ENCODE data around the gene MPP3. TPM values are rescaled to one million over a fixed set of nuclear protein-coding genes. Genes with fewer than 3 reads are reported as not detected.

The MPP3 gene
- total and polyA plus RNA-seq, 9 donors = 2.7 to 17.2 (median 3.1) TPM

GRCh38 chr17:43830510-43831140 is 2.3 kb downstream of the MPP3 start:
- Histone ChIP-seq H3K27ac (no peak overlapping the region), H3K4me3 (no peak overlapping the region), H3K27me3 (no peaks in the 10 kb centered on the region), H3K9me3 (no peaks in the 10 kb centered on the region), H3K4me1 (ENCODE audit: insufficient read depth) (peaks cover 7% of the 10 kb centered on the region), H3K36me3 (no peaks in the 10 kb centered on the region)
- intact Hi-C loops (cut with DNase I) = no loop called here
- 92 to 100% (median 96%) methylated on average over 7 of the region's 7 CpGs for WGBS, 3 donors
- DNase-seq = no peak
- TF ChIP-seq CTCF (IDR thresholded peaks at IDR 0.05) = no peak
- no peak for TF ChIP-seq POLR2A (IDR thresholded peaks at IDR 0.05)
- TF ChIP-seq EP300 (IDR thresholded peaks at IDR 0.05) = no peak

GRCh38 chr17:43829738-43830137 is 3.2 kb downstream of the MPP3 start:
- TF ChIP-seq EP300 (IDR thresholded peaks at IDR 0.05) (no peak), CTCF (IDR thresholded peaks at IDR 0.05) (no peak), POLR2A (IDR thresholded peaks at IDR 0.05) (no peak)
- peaks cover 7% of the 10 kb centered on the region for H3K4me1 ChIP-seq (ENCODE audit: insufficient read depth)
- H3K36me3 ChIP-seq = no peaks in the 10 kb centered on the region
- no peak overlapping the region for H3K27ac ChIP-seq
- H3K9me3 ChIP-seq = no peaks in the 10 kb centered on the region
- 92 to 93% (median 93%) methylated on average over 12 to 14 of the region's 14 CpGs for whole genome bisulfite sequencing, 3 donors
- no peak for DNase-seq
- no peaks in the 10 kb centered on the region for H3K27me3 ChIP-seq
- H3K4me3 ChIP-seq = no peak overlapping the region
- intact Hi-C loops (cut with DNase I) = no loop called here

DNA sequence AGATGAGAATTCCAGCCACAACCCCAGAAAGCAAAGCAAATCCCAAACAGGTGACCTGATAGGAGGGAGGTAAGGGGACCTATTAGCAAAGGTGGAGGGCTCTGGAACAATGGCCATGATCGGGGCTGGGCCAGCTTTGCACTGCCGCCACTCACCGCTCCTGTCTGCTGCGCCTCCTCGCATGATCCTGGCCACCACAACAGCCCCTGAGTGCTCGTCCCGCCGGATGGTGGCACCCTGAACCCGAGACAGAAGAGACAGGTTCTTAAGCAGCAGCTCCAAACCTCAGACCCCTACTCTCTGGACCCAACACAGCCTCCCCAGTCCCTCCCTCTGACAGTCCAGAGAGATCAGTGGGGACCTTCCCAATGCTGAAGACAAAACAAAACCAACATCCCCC is 5.3 kb downstream of the MPP3 start:
- intact Hi-C loops (cut with DNase I) = no loop called here
- WGBS, 3 donors = 97% methylated on average over 9 of the region's 9 CpGs
- DNase-seq = no peak
- Histone ChIP-seq H3K4me1 (ENCODE audit: insufficient read depth) (peaks cover 4% of the 10 kb centered on the region), H3K36me3 (no peaks in the 10 kb centered on the region), H3K4me3 (no peak overlapping the region), H3K9me3 (no peaks in the 10 kb centered on the region), H3K27me3 (no peaks in the 10 kb centered on the region), H3K27ac (no peak overlapping the region)
- TF ChIP-seq CTCF (IDR thresholded peaks at IDR 0.05) (no peak), EP300 (IDR thresholded peaks at IDR 0.05) (no peak), POLR2A (IDR thresholded peaks at IDR 0.05) (no peak)

GRCh38 chr17:43826206-43826605 is 6.7 kb downstream of the MPP3 start:
- TF ChIP-seq EP300 (IDR thresholded peaks at IDR 0.05) = no peak
- no peak for TF ChIP-seq CTCF (IDR thresholded peaks at IDR 0.05)
- no peak for TF ChIP-seq POLR2A (IDR thresholded peaks at IDR 0.05)
- Histone ChIP-seq H3K4me1 (ENCODE audit: insufficient read depth) (no peaks in the 10 kb centered on the region), H3K4me3 (no peak overlapping the region), H3K27ac (no peak overlapping the region), H3K27me3 (no peaks in the 10 kb centered on the region), H3K9me3 (no peaks in the 10 kb centered on the region), H3K36me3 (no peaks in the 10 kb centered on the region)
- DNase-seq = no peak
- WGBS, 3 donors = 92 to 95% (median 94%) methylated on average over 7 of the region's 7 CpGs
- intact Hi-C loops (cut with DNase I) = no loop called here

All from ovary (tissue), 9 donors.